H9 (cell line): ENCODE data around the gene TOGARAM1. TPM values are rescaled to one million over a fixed set of nuclear protein-coding genes. Genes with fewer than 3 reads are reported as not detected.

ENCODE experiments used
- DNase-seq: peaks from one replicate; pipeline ENCODE4 v3.0.0-alpha.2; 2017
- H2AFZ ChIP-seq: one replicate; pipeline ENCODE4 v1.6.1; 2013; ENCODE audit warnings: mild to moderate bottlenecking, low read length, control low read depth, moderate library complexity
- H2AK5ac ChIP-seq: 2 replicates; pipeline ENCODE4 v1.6.1; 2013; ENCODE audit warnings: low read length, control low read depth, mixed read lengths; ENCODE audit not compliant: insufficient read length
- H2BK120ac ChIP-seq: one replicate; pipeline ENCODE4 v1.6.1; 2013; ENCODE audit warnings: low read depth, mild to moderate bottlenecking, low read length, control low read depth, inconsistent platforms; ENCODE audit not compliant: poor library complexity, severe bottlenecking
- H2BK12ac ChIP-seq: 2 replicates; pipeline ENCODE4 v1.6.1; 2013; ENCODE audit warnings: low read length, control low read depth, mixed read lengths, low read depth; ENCODE audit not compliant: insufficient read length
- H2BK15ac ChIP-seq: 2 replicates; pipeline ENCODE4 v1.6.1; 2013; ENCODE audit warnings: low read depth, low read length, control low read depth
- H2BK20ac ChIP-seq: one replicate; pipeline ENCODE4 v1.6.1; 2013; ENCODE audit warnings: low read depth, mild to moderate bottlenecking, low read length, control low read depth, inconsistent platforms; ENCODE audit not compliant: poor library complexity, severe bottlenecking
- H2BK5ac ChIP-seq: 2 replicates; pipeline ENCODE4 v1.6.1; 2013; ENCODE audit warnings: low read length, control low read depth, mixed read lengths; ENCODE audit not compliant: insufficient read length
- H3K14ac ChIP-seq: 2 replicates; pipeline ENCODE4 v1.6.1; 2013; ENCODE audit warnings: low read length, control low read depth; ENCODE audit not compliant: insufficient read depth
- H3K18ac ChIP-seq: 2 replicates; pipeline ENCODE4 v1.6.1; 2013; ENCODE audit warnings: low read depth, mild to moderate bottlenecking, mixed read lengths, low read length, control low read depth; ENCODE audit not compliant: insufficient read length
- H3K23ac ChIP-seq: 2 replicates; pipeline ENCODE4 v1.6.1; 2013; ENCODE audit warnings: low read length, control low read depth, mixed read lengths, low read depth; ENCODE audit not compliant: insufficient read length
- H3K23me2 ChIP-seq: 2 replicates; pipeline ENCODE4 v1.6.1; 2013; ENCODE audit warnings: low read depth, mild to moderate bottlenecking, mixed read lengths, low read length, control low read depth; ENCODE audit not compliant: insufficient read length, poor library complexity, severe bottlenecking
- H3K27ac ChIP-seq: 2 replicates; pipeline ENCODE4 v1.5.1; 2013; ENCODE audit warnings: low read length, control low read depth, mixed read lengths, low read depth; ENCODE audit not compliant: insufficient read length
- H3K27me3 ChIP-seq: 2 replicates; pipeline ENCODE4 v1.6.1; 2013; ENCODE audit warnings: low read length, control low read depth, inconsistent platforms; ENCODE audit not compliant: insufficient read depth
- H3K4ac ChIP-seq: 2 replicates; pipeline ENCODE4 v1.6.1; 2013; ENCODE audit warnings: low read depth, mild to moderate bottlenecking, control low read depth, inconsistent platforms, low read length, moderate library complexity
- H3K4me1 ChIP-seq: 2 replicates; pipeline ENCODE4 v1.6.1; 2013; ENCODE audit warnings: low read length, control low read depth, inconsistent platforms; ENCODE audit not compliant: insufficient read depth
- H3K4me2 ChIP-seq: 2 replicates; pipeline ENCODE4 v1.6.1; 2013; ENCODE audit warnings: low read length, control low read depth, mixed read lengths; ENCODE audit not compliant: insufficient read length, insufficient read depth
- H3K56ac ChIP-seq: 2 replicates; pipeline ENCODE4 v1.6.1; 2013; ENCODE audit warnings: low read depth, mild to moderate bottlenecking, mixed read lengths, low read length, control low read depth; ENCODE audit not compliant: insufficient read length
- H3K79me1 ChIP-seq: 2 replicates; pipeline ENCODE4 v1.6.1; 2013; ENCODE audit warnings: low read depth, mild to moderate bottlenecking, moderate library complexity, low read length, control low read depth, inconsistent platforms; ENCODE audit not compliant: insufficient read depth, poor library complexity, severe bottlenecking
- H3K79me2 ChIP-seq: 2 replicates; pipeline ENCODE4 v1.6.1; 2013; ENCODE audit warnings: low read length, control low read depth, inconsistent platforms; ENCODE audit not compliant: insufficient read depth
- H3K9ac ChIP-seq: 2 replicates; pipeline ENCODE4 v1.6.1; 2013; ENCODE audit warnings: low read length, control low read depth, mixed read lengths; ENCODE audit not compliant: insufficient read length; ENCODE audit errors: extremely low read depth
- H3K9me3 ChIP-seq: one replicate; pipeline ENCODE4 v1.6.1; 2013; ENCODE audit warnings: low read depth, low read length, inconsistent platforms; ENCODE audit not compliant: control insufficient read depth
- H3T11ph ChIP-seq: one replicate; pipeline ENCODE4 v1.6.1; 2013; ENCODE audit warnings: mild to moderate bottlenecking, low read length, control low read depth, inconsistent platforms
- H4K20me1 ChIP-seq: one replicate; pipeline ENCODE4 v1.6.1; 2013; ENCODE audit not compliant: control insufficient read depth, insufficient read length, insufficient read depth
- H4K5ac ChIP-seq: 2 replicates; pipeline ENCODE4 v1.6.1; 2013; ENCODE audit warnings: low read depth, mild to moderate bottlenecking, mixed read lengths, low read length, control low read depth; ENCODE audit not compliant: insufficient read length
- H4K8ac ChIP-seq: replicated peaks from 2 replicates; pipeline ENCODE4 v1.6.1; 2013; ENCODE audit warnings: low read length, control low read depth, mixed read lengths, low read depth; ENCODE audit not compliant: insufficient read length
- H4K91ac ChIP-seq: 2 replicates; pipeline ENCODE4 v1.6.1; 2013; ENCODE audit warnings: low read depth, mild to moderate bottlenecking, moderate library complexity, mixed read lengths, low read length, control low read depth; ENCODE audit not compliant: insufficient read length
- H3K27ac Mint-ChIP-seq, 3 experiments: 2 replicates in 2 of 3; 3 replicates in 1 of 3; pipeline ENCODE4 v1.8.0; 2020 to 2021; ENCODE audit warnings: mixed read lengths in 3 of 3, mild to moderate bottlenecking in 1 of 3, moderate library complexity in 1 of 3
- H3K27me3 Mint-ChIP-seq: 2 replicates; pipeline ENCODE4 v1.8.0; 2021; ENCODE audit warnings: low read depth, mild to moderate bottlenecking, moderate library complexity, mixed read lengths
- H3K36me3 Mint-ChIP-seq, 3 experiments: 2 replicates in 2 of 3; 3 replicates in 1 of 3; pipeline ENCODE4 v1.8.0; 2020 to 2021; ENCODE audit warnings: low read depth in 3 of 3, mixed read lengths in 3 of 3; ENCODE audit not compliant: insufficient read depth in 1 of 3
- H3K4me1 Mint-ChIP-seq, 2 experiments: 2 replicates each; pipeline ENCODE4 v1.8.0; 2020; ENCODE audit warnings: mixed read lengths in 2 of 2
- H3K4me3 Mint-ChIP-seq, 2 experiments: 2 replicates in 1 of 2; 3 replicates in 1 of 2; pipeline ENCODE4 v1.8.0; 2020 to 2021; ENCODE audit warnings: mild to moderate bottlenecking in 2 of 2, mixed read lengths in 2 of 2, moderate library complexity in 1 of 2
- H3K9me3 Mint-ChIP-seq, 2 experiments: 2 replicates in 1 of 2; 3 replicates in 1 of 2; pipeline ENCODE4 v1.8.0; 2020; ENCODE audit warnings: mild to moderate bottlenecking in 2 of 2, mixed read lengths in 2 of 2, moderate library complexity in 1 of 2
- CTCF ChIP-seq: fragments of 200-600 bp; sonication (generic); conservative IDR thresholded peaks from 3 replicates; pipeline ENCODE4 v1.8.0; 2021; ENCODE audit warnings: antibody characterized with exemption, mild to moderate bottlenecking
- WGBS: extraction: QIAGEN DNeasy Blood & Tissue Kit; methylation state at CpG from one replicate; pipeline ENCODE4 v1.1.7; 2013; ENCODE audit warnings: missing lambda C conversion rate, low lambda C conversion rate, mixed read lengths; ENCODE audit not compliant: insufficient read length; ENCODE audit errors: extremely low coverage; 5-methylcytosine and 5-hydroxymethylcytosine counted together
- total RNA-seq: library from RNA; stranded (reverse); gene quantifications from 2 replicates; pipeline ENCODE4 v1.2.1, GENCODE V29; 2021

Gene TOGARAM1
- total RNA-seq, 1 experiment from 2014 or later = 11.4 TPM

DNA sequence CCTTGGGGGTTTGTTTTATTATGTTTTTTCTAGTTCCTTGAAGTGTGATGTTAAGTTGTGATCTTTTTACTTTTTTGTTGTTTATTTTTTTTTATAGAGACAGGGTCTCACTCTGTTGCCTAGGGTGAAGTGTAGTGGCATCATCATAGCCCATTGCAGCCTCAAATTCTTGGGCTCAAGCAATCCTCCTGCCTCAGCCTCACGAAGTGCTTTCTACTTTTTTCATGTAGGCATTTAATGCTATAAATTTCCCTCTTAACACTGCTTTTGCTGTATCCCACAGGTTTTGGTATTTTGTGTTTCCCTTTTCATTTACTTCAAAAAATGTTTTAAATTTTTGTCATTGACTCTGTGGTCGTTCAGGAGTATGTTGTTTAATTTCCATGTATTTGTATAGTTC is 95.4 kb downstream of the TOGARAM1 start:
- Histone ChIP-seq H3K23ac (no peak overlapping the region), H2BK120ac (no peak overlapping the region), H3K14ac (no peak overlapping the region), H2BK5ac (no peak overlapping the region), H2BK15ac (no peak overlapping the region), H4K91ac (no peak overlapping the region), H3K27me3 (no peaks in the 10 kb centered on the region), H4K20me1 (no peaks in the 10 kb centered on the region), H3K9ac (no peak overlapping the region), H3K9me3 (no peaks in the 10 kb centered on the region), H3K18ac (no peak overlapping the region), H3K4me1 (no peaks in the 10 kb centered on the region), H2AFZ (no peak overlapping the region), H2BK12ac (no peak overlapping the region), H3K79me1 (no peaks in the 10 kb centered on the region), H3K4ac (no peak overlapping the region), H2AK5ac (no peak overlapping the region), H3T11ph (no peak overlapping the region), H3K4me2 (no peak overlapping the region), H4K5ac (no peak overlapping the region), H2BK20ac (no peak overlapping the region), H3K23me2 (no peaks in the 10 kb centered on the region), H3K56ac (no peak overlapping the region), H3K79me2 (no peaks in the 10 kb centered on the region), H4K8ac (no peak overlapping the region), H3K27ac (no peak overlapping the region)
- peaks cover 0 to 3% of the 10 kb centered on the region in 2 experiments; a peak in 1 of 5 replicates for H3K9me3 Mint-ChIP-seq
- no CpG with 5 or more reads among the region's 2 CpGs for WGBS
- no peak for DNase-seq
- H3K27me3 Mint-ChIP-seq = no peaks in the 10 kb centered on the region
- peaks cover 6 to 21% (median 19%) of the 10 kb centered on the region in 3 experiments for H3K36me3 Mint-ChIP-seq
- H3K27ac Mint-ChIP-seq = no peak overlapping the region; a peak in 1 of 7 replicates
- H3K4me3 Mint-ChIP-seq = no peak overlapping the region
- H3K4me1 Mint-ChIP-seq = no peaks in the 10 kb centered on the region
- TF ChIP-seq CTCF = no peak
